GM18499 (cell line): ENCODE measurements around the gene ACTL7B.

Experiments
- ATAC-seq: cut with Tn5 transposase; IDR thresholded peaks from one replicate; pipeline ENCODE4 v1.9.1; 2021; ENCODE audit warnings: moderate number of reproducible peaks; ENCODE audit not compliant: insufficient read depth, unreplicated experiment

The ACTL7B gene

DNA sequence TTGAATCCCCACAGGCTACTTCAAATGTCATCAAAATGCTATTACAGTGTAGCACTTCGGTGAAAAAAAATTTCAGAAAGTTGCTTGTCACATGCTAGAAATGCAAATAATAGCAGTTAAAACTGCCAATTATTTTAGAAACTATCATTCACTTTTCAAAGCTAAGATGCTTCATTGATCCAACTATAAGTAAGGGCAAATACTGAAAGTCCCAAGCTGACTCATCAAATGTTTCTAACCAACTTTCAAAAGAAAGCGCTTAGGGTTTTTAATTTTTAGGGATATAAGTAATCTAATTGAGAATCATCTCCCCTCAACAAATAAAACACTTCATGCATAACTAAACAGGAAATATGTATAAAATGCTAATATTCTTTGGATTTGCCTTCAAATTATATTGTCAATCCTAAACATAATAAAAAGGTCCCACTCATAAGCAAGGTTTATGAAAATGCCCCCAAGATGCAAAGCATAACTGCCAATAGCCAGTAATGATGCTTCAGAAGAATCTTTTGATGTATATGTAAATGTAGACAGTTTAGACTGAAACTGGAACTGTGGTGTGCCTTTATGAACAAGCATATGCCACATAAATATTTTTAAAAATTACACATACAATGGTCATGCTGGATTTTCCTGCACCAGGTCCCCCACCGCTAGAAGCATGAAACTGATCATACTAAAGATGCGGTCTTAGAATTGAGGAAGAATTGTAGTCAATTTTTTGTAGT lies 18.4 kb upstream of the ACTL7B start:
- ATAC-seq = no peak

DNA sequence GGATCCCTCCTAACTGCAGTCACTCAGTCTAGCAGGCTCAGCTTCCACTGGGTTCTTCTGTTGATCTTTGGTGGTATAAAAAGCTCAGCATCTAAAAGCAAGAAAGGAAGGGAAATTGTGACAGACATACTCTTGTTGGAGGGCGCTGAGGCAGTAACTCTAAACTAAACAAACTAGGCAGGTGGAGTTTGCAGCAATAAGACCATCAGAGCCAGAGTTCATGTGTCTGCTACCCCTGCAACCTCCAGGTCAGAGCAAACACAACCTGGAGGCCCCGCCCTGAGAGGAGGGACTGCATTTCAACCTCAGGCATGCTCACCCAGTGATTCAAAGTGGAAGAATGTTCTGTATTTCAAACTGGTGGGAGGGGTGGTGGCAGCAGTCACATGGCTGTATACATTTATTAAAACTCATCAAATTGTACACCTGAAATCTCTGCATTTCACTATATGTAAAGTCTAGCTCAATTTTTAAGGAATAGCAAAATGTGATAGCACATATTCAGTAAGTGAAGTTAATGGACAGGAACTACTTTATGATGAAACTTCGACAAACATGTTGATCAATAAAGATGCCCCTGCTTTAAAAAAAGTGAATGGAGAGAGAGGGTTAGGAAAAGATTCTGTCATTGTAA lies 13.4 kb upstream of the ACTL7B start:
- ATAC-seq = no peak

DNA sequence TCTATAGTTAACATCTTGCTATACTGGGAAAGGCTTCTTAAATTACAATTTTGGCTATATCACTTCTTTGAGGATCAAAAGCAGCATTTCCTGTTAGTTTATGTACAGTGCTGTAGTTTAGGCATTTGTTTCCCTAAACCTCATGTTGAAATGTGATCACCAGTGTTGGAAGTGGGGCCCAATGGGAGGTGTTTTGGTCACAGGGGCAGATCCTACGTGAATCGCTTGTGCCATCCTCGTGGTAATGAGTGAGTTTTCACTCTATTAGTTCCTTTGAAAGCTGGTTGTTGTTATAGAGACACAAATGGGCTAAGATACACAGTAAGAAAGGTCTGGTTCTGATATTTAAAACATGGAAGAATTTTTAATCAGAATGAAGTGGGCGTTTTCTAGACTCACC lies 12.0 kb upstream of the ACTL7B start:
- no peak for ATAC-seq

- ATAC-seq = no peak
Measured at GRCh38 chr9:108867116-108867515, 11.3 kb upstream of the ACTL7B start.

DNA sequence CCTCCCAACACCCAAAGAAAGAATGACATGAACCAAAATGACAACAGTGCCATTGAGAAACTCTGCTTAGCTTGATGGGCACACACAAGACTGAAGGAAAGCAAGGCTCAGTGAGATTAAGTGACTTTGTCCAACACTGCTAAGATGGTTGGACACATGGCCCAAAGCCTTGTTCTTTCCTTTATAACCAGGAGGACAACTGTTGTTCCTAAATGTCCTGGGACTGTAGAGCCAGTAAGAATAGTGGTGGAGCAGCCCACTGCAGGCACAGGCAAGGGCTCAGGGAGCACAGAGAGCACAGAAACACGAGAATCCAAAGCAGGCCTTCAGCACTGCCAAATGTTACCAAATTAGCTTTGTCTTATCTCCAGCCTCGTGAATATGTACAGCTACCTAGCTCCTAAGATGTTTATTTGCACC lies 10.2 kb upstream of the ACTL7B start:
- ATAC-seq = no peak

- no peak for ATAC-seq
Measured at GRCh38 chr9:108865037-108865436, 9.3 kb upstream of the ACTL7B start.

- ATAC-seq = no peak
Measured at GRCh38 chr9:108864446-108864845, 8.7 kb upstream of the ACTL7B start.

DNA sequence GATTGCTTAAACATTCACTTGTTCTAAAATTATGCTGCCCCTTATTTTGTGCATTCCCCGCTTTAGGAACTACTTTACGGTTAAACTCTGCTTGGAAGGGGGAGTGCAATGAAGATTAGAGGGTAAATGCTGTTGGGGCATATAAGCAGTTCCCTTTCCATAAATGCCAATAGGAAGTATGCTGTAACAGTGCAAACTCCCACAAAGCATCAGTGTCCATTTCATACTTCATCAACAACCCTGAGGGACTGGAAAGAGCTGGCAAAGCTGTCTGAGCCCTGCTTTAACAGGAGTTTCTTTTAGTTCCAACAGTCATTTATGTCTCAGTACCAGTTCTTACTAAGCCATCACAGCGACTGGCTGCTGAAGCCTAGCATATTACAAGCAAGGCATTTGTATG lies 8.1 kb upstream of the ACTL7B start:
- ATAC-seq = no peak

DNA sequence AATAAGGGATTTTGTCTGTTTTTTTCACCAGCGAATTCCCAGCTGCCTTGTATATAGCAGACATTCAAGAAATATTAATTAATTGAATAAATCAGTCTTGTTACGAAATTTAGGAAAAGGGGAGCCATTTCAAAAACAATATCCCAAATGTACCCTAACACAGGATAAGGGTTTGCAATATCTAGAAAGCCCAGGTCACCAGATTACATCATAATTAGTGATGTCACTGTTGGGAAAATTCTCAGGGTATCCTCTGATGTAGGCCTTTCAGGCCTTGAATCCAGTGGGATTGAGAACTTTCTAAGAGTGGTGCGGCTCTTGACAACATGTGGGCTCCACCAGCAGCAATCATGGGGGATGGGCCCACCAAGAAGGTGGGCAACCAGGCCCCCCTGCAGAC lies 6.2 kb upstream of the ACTL7B start, which contains the start of gene ACTL7A:
ACTL7A (plus strand) TSS at position 270 of the 400 bp plus-strand sequence; CDS start at position 327, 57 bp downstream.
- ATAC-seq = no peak

- ATAC-seq = no peak
Measured at GRCh38 chr9:108861464-108861863, 5.7 kb upstream of the ACTL7B start.

GRCh38 chr9:108860764-108861163 lies 5.0 kb upstream of the ACTL7B start:
- ATAC-seq = no peak

DNA sequence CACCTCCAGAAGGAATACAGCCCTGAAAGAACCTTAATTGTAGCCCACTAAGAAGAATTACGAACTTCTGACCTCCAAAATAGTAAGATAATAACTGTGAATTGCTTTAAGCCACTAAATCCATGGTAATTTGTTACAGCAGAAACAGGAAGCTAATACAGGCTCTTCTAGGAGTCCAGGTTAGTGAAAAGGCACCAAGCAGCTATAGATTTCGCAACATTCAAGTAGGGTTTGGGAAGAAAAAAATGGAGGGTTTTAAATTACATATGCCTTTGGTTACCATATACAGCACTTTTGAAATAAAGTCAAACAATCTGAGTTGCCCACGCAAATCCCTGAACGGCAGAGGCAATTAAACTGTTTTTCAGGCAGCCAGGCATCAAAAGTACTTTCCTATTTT lies 4.6 kb upstream of the ACTL7B start:
- no peak for ATAC-seq

DNA sequence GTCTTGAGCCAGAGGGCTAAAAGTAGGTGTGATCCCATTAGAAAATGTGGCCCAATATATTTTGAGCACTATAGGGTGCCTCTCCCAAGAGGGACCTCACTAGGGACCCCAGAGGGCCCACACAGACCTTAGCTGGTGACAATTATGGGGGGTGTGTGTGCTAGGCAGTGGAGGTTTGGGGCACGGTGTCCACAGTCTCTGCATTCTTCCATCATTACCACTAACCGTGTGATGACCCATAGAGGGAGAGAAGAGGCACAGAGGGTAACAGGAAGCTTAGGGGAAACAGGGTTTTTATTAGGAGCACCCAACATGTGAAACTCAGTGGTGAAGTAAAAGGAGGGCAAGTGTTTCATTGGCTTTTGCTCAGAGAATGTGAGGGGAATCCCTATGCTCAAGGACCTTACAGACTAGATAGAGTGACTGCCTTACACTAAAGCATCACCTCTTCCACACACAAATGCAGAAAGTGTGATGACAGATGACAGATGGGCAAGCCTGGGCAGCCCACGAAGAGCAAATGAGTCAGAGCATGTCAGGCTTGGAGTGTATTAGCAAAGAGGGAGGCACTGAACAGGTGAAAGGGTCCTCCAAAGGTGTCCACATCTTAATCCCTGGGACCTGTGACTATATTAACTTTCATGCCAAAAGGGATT lies 3.8 kb upstream of the ACTL7B start:
- ATAC-seq = no peak

DNA sequence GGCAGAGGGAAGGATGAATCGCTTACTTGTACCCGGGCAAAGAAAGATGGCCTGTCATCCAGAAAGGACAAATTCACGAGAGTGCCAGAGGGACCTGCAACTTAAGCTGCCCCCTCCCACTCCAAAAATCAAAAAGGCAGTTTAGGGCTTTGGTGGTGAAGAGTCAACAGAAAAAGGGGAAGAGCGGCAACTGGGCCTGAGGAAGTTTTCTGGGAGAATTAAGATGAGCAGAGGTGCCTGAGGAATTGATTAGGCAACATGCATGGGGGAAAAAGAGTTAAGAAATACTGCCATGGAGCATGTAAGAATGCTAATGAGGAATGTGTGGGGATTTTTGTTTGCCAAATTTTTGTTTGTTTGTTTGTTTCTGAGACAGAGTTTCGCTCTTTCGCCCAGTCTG lies 1.8 kb upstream of the ACTL7B start:
- no peak for ATAC-seq

- no peak for ATAC-seq
Measured at GRCh38 chr9:108855529-108855886, 278 bp downstream of the ACTL7B start.

DNA sequence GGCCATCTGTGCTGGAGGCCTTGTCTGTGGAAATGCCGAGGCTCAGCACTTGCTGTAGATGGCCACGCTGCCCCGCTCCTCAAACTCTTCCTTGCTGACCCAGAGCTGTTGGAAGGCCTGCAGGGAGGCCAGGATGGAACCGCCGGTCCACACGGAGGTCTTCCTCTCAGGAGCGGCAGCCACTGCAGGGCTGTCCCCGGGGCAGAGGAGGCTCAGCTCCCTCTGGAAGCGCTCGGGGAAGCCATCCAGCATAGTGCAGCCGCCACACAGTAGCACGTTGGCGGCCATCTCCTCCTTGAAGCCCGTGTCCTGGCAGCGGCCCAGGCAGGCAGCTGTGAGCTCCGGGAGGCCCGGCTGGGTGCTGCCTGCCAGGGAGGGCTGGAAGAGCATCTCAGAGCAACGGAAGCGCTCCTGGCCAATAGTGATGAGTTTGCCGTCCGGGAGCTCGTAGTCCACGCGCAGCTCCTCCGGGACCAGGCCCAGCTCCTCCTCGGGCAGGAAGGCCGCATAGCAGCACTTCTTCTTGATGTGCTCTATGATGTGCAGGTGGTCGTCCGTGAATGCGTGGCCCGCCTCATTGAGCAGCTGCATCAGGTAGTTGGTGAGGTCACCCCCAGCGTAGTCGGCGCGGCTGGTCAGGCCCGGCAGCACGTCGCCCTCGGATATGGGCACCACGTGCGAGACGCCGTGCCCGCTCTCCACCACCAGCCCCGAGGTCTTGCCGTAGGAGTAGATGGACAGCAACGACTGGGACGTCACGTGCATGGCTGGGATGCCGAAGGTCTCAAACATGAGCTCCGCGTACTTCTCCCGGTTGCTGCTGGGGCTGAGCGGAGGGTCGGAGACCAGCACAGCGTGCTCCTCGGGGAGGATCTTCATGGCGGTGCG lies 901 bp downstream of the ACTL7B start:
- no peak for ATAC-seq

DNA sequence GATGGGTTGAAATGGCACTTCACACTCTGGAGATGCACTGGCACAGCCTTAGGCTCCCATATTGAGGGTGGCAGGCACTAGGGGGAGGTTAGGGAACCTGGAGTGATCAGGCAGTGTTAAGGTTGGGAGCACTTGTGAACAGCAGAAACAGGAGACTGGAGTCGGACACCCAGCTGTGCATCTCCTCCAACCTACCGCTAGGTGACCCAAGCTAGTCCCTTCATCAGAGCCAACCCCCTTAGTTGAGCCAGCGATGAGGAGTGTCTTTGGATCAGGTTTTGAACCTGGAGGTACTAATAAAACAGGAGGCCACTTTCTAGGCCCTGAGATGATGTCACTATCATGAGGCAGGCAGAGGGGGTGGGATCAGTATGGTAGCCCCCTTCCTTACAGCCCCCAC lies 1.7 kb downstream of the ACTL7B start:
- ATAC-seq = no peak

DNA sequence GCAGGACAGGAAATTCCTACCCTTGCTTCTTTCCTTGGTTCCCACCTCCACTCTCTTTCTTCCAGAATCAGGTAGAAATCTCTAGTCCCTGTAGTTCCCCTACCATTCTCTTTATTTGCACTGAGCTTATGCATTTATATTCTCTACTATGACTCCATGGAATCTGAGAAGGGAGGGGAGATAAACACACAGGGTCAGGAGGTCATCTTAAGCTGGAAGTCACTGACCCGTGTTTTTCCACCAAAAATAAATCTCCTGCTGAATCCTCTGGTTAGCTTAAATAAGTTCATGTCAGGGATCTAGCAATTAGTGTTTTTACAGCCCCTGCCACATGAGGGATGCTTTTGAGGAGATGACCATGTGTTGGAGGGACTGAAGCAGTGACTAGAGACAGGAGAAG lies 3.7 kb downstream of the ACTL7B start:
- no peak for ATAC-seq

GRCh38 chr9:108851138-108851537 lies 4.6 kb downstream of the ACTL7B start:
- no peak for ATAC-seq

GRCh38 chr9:108850293-108850897 lies 5.4 kb downstream of the ACTL7B start:
- no peak for ATAC-seq
